KMS-11 (cell line): ENCODE measurements around the gene FIGNL1.

Experiments
- H2AFZ ChIP-seq: fragments of 200-600 bp; sonication (generic); 2 replicates; pipeline ENCODE4 v1.6.1; 2016; ENCODE audit warnings: antibody characterized with exemption, mixed run types, low read depth
- H3K27ac ChIP-seq: fragments of 200-600 bp; sonication (generic); 2 replicates; pipeline ENCODE4 v1.6.1; 2016; ENCODE audit warnings: mild to moderate bottlenecking, mixed run types
- H3K27me3 ChIP-seq: fragments of 200-600 bp; sonication (generic); 2 replicates; pipeline ENCODE4 v1.6.1; 2017; ENCODE audit warnings: mild to moderate bottlenecking, low read depth, mixed run types, moderate library complexity; ENCODE audit not compliant: insufficient read depth
- H3K36me3 ChIP-seq: fragments of 200-600 bp; sonication (generic); 2 replicates; pipeline ENCODE4 v1.6.1; 2017; ENCODE audit warnings: mild to moderate bottlenecking, mixed run types; ENCODE audit not compliant: insufficient read depth
- H3K4me1 ChIP-seq: fragments of 200-600 bp; sonication (generic); 2 replicates; pipeline ENCODE4 v1.6.1; 2016; ENCODE audit warnings: mild to moderate bottlenecking, low read depth, mixed run types; ENCODE audit not compliant: poor library complexity, severe bottlenecking
- H3K4me2 ChIP-seq: fragments of 200-600 bp; sonication (generic); 2 replicates; pipeline ENCODE4 v1.7.0; 2016; ENCODE audit warnings: mild to moderate bottlenecking, mixed run types
- H3K4me3 ChIP-seq: fragments of 200-600 bp; sonication (generic); IDR thresholded peaks from 2 replicates; pipeline ENCODE4 v1.6.1; 2017; ENCODE audit warnings: low read depth, low read length, mixed read lengths; ENCODE audit not compliant: insufficient read depth
- H3K79me2 ChIP-seq: fragments of 200-600 bp; sonication (generic); 2 replicates; pipeline ENCODE4 v1.6.1; 2016; ENCODE audit warnings: low read depth, mixed run types; ENCODE audit not compliant: insufficient read depth
- H3K9ac ChIP-seq: fragments of 200-600 bp; sonication (generic); 2 replicates; pipeline ENCODE4 v1.6.1; 2016; ENCODE audit warnings: mild to moderate bottlenecking, mixed run types
- H4K20me1 ChIP-seq: fragments of 200-600 bp; sonication (generic); 2 replicates; pipeline ENCODE4 v1.6.1; 2016; ENCODE audit warnings: mild to moderate bottlenecking, mixed run types; ENCODE audit not compliant: insufficient read depth
- TF ChIP-seq, protein P1 (sequence below): fragments of 200-600 bp; sonication (generic); conservative IDR thresholded peaks from 2 replicates; pipeline ENCODE4 v1.6.1; 2017; ENCODE audit warnings: low read depth, mild to moderate bottlenecking, antibody characterized with exemption, low read length, moderate library complexity, mixed read lengths

The FIGNL1 gene

DNA sequence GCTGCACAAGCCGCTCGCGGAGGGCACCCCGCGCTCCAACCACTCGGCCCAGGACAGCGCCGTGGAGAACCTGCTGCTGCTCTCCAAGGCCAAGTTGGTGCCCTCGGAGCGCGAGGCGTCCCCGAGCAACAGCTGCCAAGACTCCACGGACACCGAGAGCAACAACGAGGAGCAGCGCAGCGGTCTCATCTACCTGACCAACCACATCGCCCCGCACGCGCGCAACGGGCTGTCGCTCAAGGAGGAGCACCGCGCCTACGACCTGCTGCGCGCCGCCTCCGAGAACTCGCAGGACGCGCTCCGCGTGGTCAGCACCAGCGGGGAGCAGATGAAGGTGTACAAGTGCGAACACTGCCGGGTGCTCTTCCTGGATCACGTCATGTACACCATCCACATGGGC, 50.0 kb downstream of the FIGNL1 start:
- Histone ChIP-seq H3K79me2 (peaks cover 10% of the 10 kb centered on the region; the same call in 1 of the 2 replicates), H3K4me1 (peaks cover 41% of the 10 kb centered on the region), H3K4me3 (no peak overlapping the region), H2AFZ (no peak overlapping the region), H3K27ac (no peak overlapping the region), H3K9ac (no peak overlapping the region), H3K27me3 (no peaks in the 10 kb centered on the region), H3K4me2 (no peak overlapping the region), H4K20me1 (no peaks in the 10 kb centered on the region), H3K36me3 (no peaks in the 10 kb centered on the region)
- TF ChIP-seq, protein P1, sequence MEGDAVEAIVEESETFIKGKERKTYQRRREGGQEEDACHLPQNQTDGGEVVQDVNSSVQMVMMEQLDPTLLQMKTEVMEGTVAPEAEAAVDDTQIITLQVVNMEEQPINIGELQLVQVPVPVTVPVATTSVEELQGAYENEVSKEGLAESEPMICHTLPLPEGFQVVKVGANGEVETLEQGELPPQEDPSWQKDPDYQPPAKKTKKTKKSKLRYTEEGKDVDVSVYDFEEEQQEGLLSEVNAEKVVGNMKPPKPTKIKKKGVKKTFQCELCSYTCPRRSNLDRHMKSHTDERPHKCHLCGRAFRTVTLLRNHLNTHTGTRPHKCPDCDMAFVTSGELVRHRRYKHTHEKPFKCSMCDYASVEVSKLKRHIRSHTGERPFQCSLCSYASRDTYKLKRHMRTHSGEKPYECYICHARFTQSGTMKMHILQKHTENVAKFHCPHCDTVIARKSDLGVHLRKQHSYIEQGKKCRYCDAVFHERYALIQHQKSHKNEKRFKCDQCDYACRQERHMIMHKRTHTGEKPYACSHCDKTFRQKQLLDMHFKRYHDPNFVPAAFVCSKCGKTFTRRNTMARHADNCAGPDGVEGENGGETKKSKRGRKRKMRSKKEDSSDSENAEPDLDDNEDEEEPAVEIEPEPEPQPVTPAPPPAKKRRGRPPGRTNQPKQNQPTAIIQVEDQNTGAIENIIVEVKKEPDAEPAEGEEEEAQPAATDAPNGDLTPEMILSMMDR = no peak

DNA sequence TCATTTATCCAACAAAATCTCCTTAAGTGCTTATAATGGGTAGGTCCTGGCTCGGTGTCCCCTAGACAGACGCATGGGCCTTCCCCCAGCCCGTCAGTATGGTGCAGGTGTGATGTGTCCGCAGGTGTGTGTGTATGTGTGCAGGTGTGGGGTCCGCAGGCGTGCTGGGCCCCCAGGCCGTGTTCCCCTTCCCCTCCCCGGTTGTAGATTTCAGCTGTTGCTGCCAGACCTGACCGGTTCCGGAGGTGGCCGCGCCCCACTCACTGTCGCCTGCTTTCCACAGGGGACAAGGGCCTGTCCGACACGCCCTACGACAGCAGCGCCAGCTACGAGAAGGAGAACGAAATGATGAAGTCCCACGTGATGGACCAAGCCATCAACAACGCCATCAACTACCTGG, 50.5 kb downstream of the FIGNL1 start:
- Histone ChIP-seq H3K4me2 (no peak overlapping the region), H3K79me2 (peaks cover 10% of the 10 kb centered on the region; the same call in 1 of the 2 replicates), H3K27ac (no peak overlapping the region), H3K4me3 (no peak overlapping the region), H3K27me3 (no peaks in the 10 kb centered on the region), H3K36me3 (no peaks in the 10 kb centered on the region), H4K20me1 (no peaks in the 10 kb centered on the region), H2AFZ (no peak overlapping the region), H3K4me1 (peaks cover 46% of the 10 kb centered on the region), H3K9ac (no peak overlapping the region)
- TF ChIP-seq, protein P1 = no peak

DNA sequence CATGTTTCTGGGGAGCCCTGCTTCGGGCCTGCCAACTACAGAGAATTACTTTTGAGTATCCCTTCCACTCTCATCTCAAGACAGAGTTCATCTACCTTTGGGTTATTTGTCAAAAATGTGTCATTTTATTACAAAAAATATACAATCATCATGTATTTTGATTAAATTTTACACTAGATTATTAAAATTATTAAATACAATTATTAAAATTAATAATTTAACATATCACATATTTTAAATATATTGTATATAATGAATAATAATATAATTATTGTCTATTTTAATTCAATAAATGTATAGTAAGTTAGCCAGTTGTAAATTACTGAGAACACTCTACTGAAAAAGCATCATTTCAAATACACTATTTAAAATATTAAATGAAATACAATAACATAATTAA, 50.9 kb downstream of the FIGNL1 start:
- Histone ChIP-seq H3K27me3 (no peaks in the 10 kb centered on the region), H3K4me2 (peak overlapping the region; percentile 66), H3K27ac (peak overlapping the region; percentile 96; the same call in 1 of the 2 replicates), H4K20me1 (no peaks in the 10 kb centered on the region), H3K79me2 (peaks cover 10% of the 10 kb centered on the region; the same call in 1 of the 2 replicates), H3K4me1 (peaks cover 50% of the 10 kb centered on the region), H3K4me3 (no peak overlapping the region), H3K9ac (no peak overlapping the region), H2AFZ (no peak overlapping the region), H3K36me3 (no peaks in the 10 kb centered on the region)
- TF ChIP-seq, protein P1 = no peak

DNA sequence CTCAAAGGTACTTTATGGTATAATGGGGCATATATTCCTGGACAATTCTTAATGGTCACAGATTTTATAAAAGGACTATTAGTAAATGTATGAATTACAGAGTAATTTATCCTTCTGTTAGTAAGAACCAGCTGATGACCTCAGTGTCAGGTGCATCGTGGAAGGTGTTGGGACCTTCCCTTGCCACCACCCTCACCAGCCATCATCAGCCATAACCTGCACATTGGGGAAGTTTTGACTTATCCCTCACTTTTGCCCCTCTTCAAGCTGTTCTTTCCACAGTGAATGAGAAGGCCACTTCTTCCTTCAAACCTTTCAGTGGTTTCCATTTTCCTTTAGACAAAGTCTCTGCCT, 52.2 kb downstream of the FIGNL1 start:
- H3K27me3 ChIP-seq = no peaks in the 10 kb centered on the region
- H3K27ac ChIP-seq = peak overlapping the region; percentile 96
- no peaks in the 10 kb centered on the region for H4K20me1 ChIP-seq
- peaks cover 63% of the 10 kb centered on the region for H3K4me1 ChIP-seq
- peak overlapping the region; percentile 66 for H3K4me2 ChIP-seq
- H3K9ac ChIP-seq = peak overlapping the region; percentile 48; the same call in 1 of the 2 replicates
- TF ChIP-seq, protein P1 = no peak
- H3K4me3 ChIP-seq = no peak overlapping the region
- H3K36me3 ChIP-seq = no peaks in the 10 kb centered on the region
- H2AFZ ChIP-seq = no peak overlapping the region
- H3K79me2 ChIP-seq = peaks cover 10% of the 10 kb centered on the region; the same call in 1 of the 2 replicates
